Gastrocnemius medialis (tissue), 4 donors: ENCODE measurements around the gene ZFYVE26. TPM values are rescaled to one million over a fixed set of nuclear protein-coding genes. Genes with fewer than 3 reads are reported as not detected.
A peak's percentile ranks its signal among the peaks of the same experiment; 100 is the strongest.

Experiments used
- ATAC-seq, 2 donors: fragments of 150-250 bp; one replicate each; pipeline ENCODE4 v1.9.1; 2016
- DNase-seq, 2 donors: peaks; one replicate each; pipeline ENCODE4 v3.0.0-alpha.2; 2019
- H3K27ac ChIP-seq, 4 donors: fragments of 200-600 bp; sonication (generic); 1 replicate in 1 of 4; 2 replicates in 3 of 4; pipeline ENCODE4 v1.5.1; 2016 to 2018; ENCODE audit warnings: mild to moderate bottlenecking in 2 of 4, moderate library complexity in 1 of 4
- H3K27me3 ChIP-seq, 3 donors: fragments of 200-600 bp; sonication (generic) in 2 of 3; 1 replicate in 1 of 3; 2 replicates in 2 of 3; pipeline versions ENCODE4 v1.5.1 to v1.6.0; 2016 to 2019; ENCODE audit warnings: mild to moderate bottlenecking in 1 of 3, moderate library complexity in 1 of 3
- H3K36me3 ChIP-seq, 2 donors: fragments of 200-600 bp; sonication (generic) in 1 of 2; one replicate each; pipeline ENCODE4 v1.5.1; 2017 to 2018
- H3K4me1 ChIP-seq, 2 donors: fragments of 200-600 bp; sonication (generic) in 1 of 2; one replicate each; pipeline ENCODE4 v1.5.1; 2016 to 2017; ENCODE audit warnings: mild to moderate bottlenecking in 2 of 2
- H3K4me3 ChIP-seq, 4 donors: fragments of 200-600 bp; sonication (generic) in 3 of 4; 1 replicate in 1 of 4; 2 replicates in 3 of 4; pipeline ENCODE4 v1.5.1; 2016 to 2019; ENCODE audit warnings: mild to moderate bottlenecking in 2 of 4
- H3K9me3 ChIP-seq, 3 donors: fragments of 200-600 bp; sonication (generic) in 2 of 3; 1 replicate in 1 of 3; 2 replicates in 2 of 3; pipeline ENCODE4 v1.5.1; 2016 to 2019
- POLR2A ChIP-seq, 2 donors: fragments of 450-650 bp; IDR thresholded peaks; one replicate each; pipeline ENCODE4 v1.6.1; 2017; ENCODE audit warnings: antibody characterized with exemption in 2 of 2, mild to moderate bottlenecking in 2 of 2, moderate library complexity in 2 of 2
- in situ Hi-C, 4 donors: fragments of 200-750 bp; cut with MboI; loops; one replicate each; pipeline versions ENCODE4 v1.15.0 to v1.8.0; 2017; ENCODE audit warnings: low sequenced_read_pairs in 4 of 4
- intact Hi-C: fragments of 100-400 bp; cut with DNase I; formaldehyde crosslinking; loops from one replicate; pipeline ENCODE4 v1.15.1; 2023; ENCODE audit warnings: low total_unique reads
- total RNA-seq, 4 donors: library from RNA; depleted of rRNA; stranded (reverse); fragments of >200 nt; gene quantifications; one replicate each; pipeline versions ENCODE4 v1.1.0 to v1.2.3, GENCODE V29; 2016
- TF ChIP-seq, protein P1 (sequence below), 5 experiments: fragments of 450-650 bp in 3 of 5; fragments of 200-600 bp in 2 of 5; sonication (generic) in 2 of 5; IDR thresholded peaks in 4 of 5; conservative IDR thresholded peaks in 1 of 5; 1 replicate in 4 of 5; 2 replicates in 1 of 5; pipeline ENCODE4 v1.5.1; 2016 to 2019; ENCODE audit warnings: antibody characterized with exemption in 5 of 5, mild to moderate bottlenecking in 3 of 5, moderate library complexity in 3 of 5

The ZFYVE26 gene
- total RNA-seq, 4 donors from 2014 or later: 16.3 to 26.3 (median 17.6) TPM

DNA sequence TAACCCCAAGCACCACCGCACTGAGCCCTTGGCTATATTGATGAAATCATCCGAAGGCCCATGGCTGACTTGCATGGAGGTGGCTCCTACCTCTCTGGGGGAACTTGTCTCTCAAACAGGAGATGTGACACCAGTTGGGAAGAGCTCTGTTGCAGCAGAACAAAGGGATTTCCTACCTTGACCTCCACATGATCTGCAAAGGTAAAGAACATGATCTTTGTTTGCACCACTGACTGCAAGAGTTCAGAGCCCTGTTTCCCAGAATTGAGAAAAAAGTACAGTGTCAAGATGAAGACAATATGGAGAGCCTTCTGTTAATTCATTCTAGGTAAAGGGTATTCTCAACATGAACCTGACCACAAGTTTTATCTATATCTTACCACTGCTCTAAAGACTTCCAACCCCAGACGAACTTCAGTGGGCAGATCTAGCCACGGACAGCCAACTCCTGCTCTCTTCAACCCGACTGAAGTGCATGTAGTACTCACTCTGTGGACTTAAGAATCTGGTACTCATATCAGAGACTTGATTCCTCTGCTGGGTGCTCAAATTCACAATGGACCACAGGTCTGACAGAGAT is 32.1 kb downstream of the ZFYVE26 start:
- in situ Hi-C loops (no loop called here), intact Hi-C loops (no loop called here)
- Histone ChIP-seq H3K4me1 (peaks cover 20 to 40% of the 10 kb centered on the region in 2 donors), H3K4me3 (no peak overlapping the region), H3K27ac (peak overlapping the region; percentile 70 to 82 (median 81)), H3K36me3 (peaks cover 0 to 67% of the 10 kb centered on the region in 2 donors), H3K27me3 (no peaks in the 10 kb centered on the region), H3K9me3 (no peaks in the 10 kb centered on the region)
- DNase-seq (no peak), ATAC-seq (no peak)
- TF ChIP-seq, protein P1, sequence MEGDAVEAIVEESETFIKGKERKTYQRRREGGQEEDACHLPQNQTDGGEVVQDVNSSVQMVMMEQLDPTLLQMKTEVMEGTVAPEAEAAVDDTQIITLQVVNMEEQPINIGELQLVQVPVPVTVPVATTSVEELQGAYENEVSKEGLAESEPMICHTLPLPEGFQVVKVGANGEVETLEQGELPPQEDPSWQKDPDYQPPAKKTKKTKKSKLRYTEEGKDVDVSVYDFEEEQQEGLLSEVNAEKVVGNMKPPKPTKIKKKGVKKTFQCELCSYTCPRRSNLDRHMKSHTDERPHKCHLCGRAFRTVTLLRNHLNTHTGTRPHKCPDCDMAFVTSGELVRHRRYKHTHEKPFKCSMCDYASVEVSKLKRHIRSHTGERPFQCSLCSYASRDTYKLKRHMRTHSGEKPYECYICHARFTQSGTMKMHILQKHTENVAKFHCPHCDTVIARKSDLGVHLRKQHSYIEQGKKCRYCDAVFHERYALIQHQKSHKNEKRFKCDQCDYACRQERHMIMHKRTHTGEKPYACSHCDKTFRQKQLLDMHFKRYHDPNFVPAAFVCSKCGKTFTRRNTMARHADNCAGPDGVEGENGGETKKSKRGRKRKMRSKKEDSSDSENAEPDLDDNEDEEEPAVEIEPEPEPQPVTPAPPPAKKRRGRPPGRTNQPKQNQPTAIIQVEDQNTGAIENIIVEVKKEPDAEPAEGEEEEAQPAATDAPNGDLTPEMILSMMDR (IDR thresholded peaks at IDR 0.05 in 4 of 5, conservative IDR thresholded peaks at IDR 0.05 in 1 of 5): no peak
- no peak for TF ChIP-seq POLR2A (IDR thresholded peaks at IDR 0.05)

DNA sequence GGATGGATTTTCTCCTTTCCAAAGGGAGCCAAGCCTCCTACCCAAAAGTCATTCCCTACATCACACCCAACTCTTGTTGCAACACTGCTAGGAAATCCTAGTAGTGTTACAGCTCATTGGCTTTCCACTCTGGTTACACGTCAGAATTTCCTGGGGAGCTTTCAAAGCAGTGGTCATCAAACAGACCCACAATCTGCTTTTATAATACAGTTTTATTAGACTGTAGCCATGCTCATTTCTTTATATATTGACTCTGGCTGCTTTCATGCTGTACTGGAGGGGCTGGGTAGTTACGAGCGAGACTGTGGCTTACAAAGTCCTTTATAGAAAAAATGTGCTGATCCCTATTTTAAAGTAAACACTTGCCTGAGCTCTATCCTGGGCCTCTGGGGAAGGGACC is 34.3 kb downstream of the ZFYVE26 start:
- intact Hi-C loops: no loop called here

DNA sequence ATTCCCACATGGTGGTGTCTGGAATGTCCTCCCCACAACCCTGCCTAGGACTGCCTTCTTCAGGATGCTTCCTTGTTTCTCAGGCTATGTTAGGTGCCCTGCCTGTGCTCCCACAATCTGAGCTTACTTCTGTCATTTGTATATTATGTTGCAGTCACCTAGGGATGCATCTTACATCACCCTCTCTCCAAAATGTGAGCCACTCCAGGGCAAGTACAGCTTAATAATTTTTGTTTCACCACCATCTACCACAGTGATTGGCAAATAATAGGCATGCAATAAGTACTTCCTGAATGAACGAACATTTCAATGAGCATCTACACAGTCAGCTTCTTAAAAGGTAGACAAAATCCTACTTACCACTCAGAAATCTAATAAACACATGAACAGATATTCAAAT is 37.6 kb downstream of the ZFYVE26 start:
- in situ Hi-C loops: no loop called here
- no peak overlapping the region for H3K27ac ChIP-seq
- H3K4me3 ChIP-seq: no peak overlapping the region
- no peaks in the 10 kb centered on the region for H3K9me3 ChIP-seq
- ATAC-seq (no peak), DNase-seq (no peak)
- TF ChIP-seq, protein P1 (IDR thresholded peaks at IDR 0.05 in 4 of 5, conservative IDR thresholded peaks at IDR 0.05 in 1 of 5): no peak
- no peak for TF ChIP-seq POLR2A (IDR thresholded peaks at IDR 0.05)
- intact Hi-C loops: no loop called here
- H3K36me3 ChIP-seq: peaks cover 6 to 83% of the 10 kb centered on the region in 2 donors
- no peaks in the 10 kb centered on the region for H3K27me3 ChIP-seq
- peaks cover 0 to 33% of the 10 kb centered on the region in 2 donors for H3K4me1 ChIP-seq

More for the DNA sequence above, 34.3 kb downstream of the ZFYVE26 start:
- Histone ChIP-seq H3K36me3 (peaks cover 6 to 70% of the 10 kb centered on the region in 2 donors), H3K27me3 (no peaks in the 10 kb centered on the region), H3K9me3 (no peaks in the 10 kb centered on the region), H3K4me1 (peaks cover 20 to 44% of the 10 kb centered on the region in 2 donors), H3K4me3 (no peak overlapping the region), H3K27ac (peak overlapping the region in 1 of 4 donors; percentile 2)
- no peak for TF ChIP-seq POLR2A (IDR thresholded peaks at IDR 0.05)
- TF ChIP-seq, protein P1 (IDR thresholded peaks at IDR 0.05 in 4 of 5, conservative IDR thresholded peaks at IDR 0.05 in 1 of 5): no peak
- ATAC-seq: no peak
- no peak for DNase-seq
- in situ Hi-C loops: no loop called here

DNA sequence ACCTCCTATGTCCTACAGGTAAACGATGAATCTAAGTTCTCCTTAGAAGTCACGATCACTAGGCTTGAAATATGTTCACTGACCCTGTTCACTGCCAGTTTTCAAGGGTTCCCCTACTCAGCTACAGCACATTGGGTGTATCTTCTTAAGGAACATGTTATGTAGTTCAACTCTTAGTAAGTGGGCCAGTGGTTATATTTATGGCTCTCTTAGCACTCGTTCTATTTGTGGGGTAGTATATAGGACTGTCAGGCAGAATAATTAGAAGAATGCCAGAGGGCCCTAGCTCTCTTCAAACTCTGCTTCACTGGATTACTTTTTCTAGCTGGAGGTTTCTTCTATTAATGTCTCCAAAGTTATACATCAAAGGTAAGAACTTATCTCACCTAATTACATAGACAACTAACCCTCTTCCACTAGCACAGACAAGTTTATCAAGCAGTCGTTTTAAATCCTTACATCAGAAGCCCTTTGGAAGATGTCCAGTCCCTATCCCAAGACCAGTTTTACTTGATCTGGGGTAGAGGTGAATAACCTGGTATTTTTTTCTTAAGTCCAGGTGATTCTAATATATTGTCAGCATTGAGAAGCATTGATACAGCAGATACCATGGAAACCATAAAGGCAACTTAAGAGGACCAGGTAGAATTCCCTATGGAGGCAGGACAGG is 39.6 kb downstream of the ZFYVE26 start:
- TF ChIP-seq, protein P1 (IDR thresholded peaks at IDR 0.05 in 4 of 5, conservative IDR thresholded peaks at IDR 0.05 in 1 of 5): no peak
- no peak for TF ChIP-seq POLR2A (IDR thresholded peaks at IDR 0.05)
- in situ Hi-C loops (no loop called here), intact Hi-C loops (no loop called here)
- Histone ChIP-seq H3K27me3 (no peaks in the 10 kb centered on the region), H3K9me3 (no peaks in the 10 kb centered on the region), H3K36me3 (peaks cover 6 to 83% of the 10 kb centered on the region in 2 donors), H3K27ac (peak overlapping the region in 1 of 4 donors; percentile 35), H3K4me1 (peaks cover 0 to 20% of the 10 kb centered on the region in 2 donors), H3K4me3 (no peak overlapping the region)
- ATAC-seq (peak in 1 of 2 donors; percentile 68), DNase-seq (no peak)
